H9 (cell line): ENCODE results near the gene LMO3. TPM values are rescaled to one million over a fixed set of nuclear protein-coding genes. Genes with fewer than 3 reads are reported as not detected.

ENCODE experiments used
- DNase-seq: peaks from one replicate; pipeline ENCODE4 v3.0.0-alpha.2; 2017
- H2AFZ ChIP-seq: one replicate; pipeline ENCODE4 v1.6.1; 2013; ENCODE audit warnings: mild to moderate bottlenecking, low read length, control low read depth, moderate library complexity
- H2AK5ac ChIP-seq: 2 replicates; pipeline ENCODE4 v1.6.1; 2013; ENCODE audit warnings: low read length, control low read depth, mixed read lengths; ENCODE audit not compliant: insufficient read length
- H2BK120ac ChIP-seq: one replicate; pipeline ENCODE4 v1.6.1; 2013; ENCODE audit warnings: low read depth, mild to moderate bottlenecking, low read length, control low read depth, inconsistent platforms; ENCODE audit not compliant: poor library complexity, severe bottlenecking
- H2BK12ac ChIP-seq: 2 replicates; pipeline ENCODE4 v1.6.1; 2013; ENCODE audit warnings: low read length, control low read depth, mixed read lengths, low read depth; ENCODE audit not compliant: insufficient read length
- H2BK15ac ChIP-seq: 2 replicates; pipeline ENCODE4 v1.6.1; 2013; ENCODE audit warnings: low read depth, low read length, control low read depth
- H2BK20ac ChIP-seq: one replicate; pipeline ENCODE4 v1.6.1; 2013; ENCODE audit warnings: low read depth, mild to moderate bottlenecking, low read length, control low read depth, inconsistent platforms; ENCODE audit not compliant: poor library complexity, severe bottlenecking
- H2BK5ac ChIP-seq: 2 replicates; pipeline ENCODE4 v1.6.1; 2013; ENCODE audit warnings: low read length, control low read depth, mixed read lengths; ENCODE audit not compliant: insufficient read length
- H3K14ac ChIP-seq: 2 replicates; pipeline ENCODE4 v1.6.1; 2013; ENCODE audit warnings: low read length, control low read depth; ENCODE audit not compliant: insufficient read depth
- H3K18ac ChIP-seq: 2 replicates; pipeline ENCODE4 v1.6.1; 2013; ENCODE audit warnings: low read depth, mild to moderate bottlenecking, mixed read lengths, low read length, control low read depth; ENCODE audit not compliant: insufficient read length
- H3K23ac ChIP-seq: 2 replicates; pipeline ENCODE4 v1.6.1; 2013; ENCODE audit warnings: low read length, control low read depth, mixed read lengths, low read depth; ENCODE audit not compliant: insufficient read length
- H3K23me2 ChIP-seq: 2 replicates; pipeline ENCODE4 v1.6.1; 2013; ENCODE audit warnings: low read depth, mild to moderate bottlenecking, mixed read lengths, low read length, control low read depth; ENCODE audit not compliant: insufficient read length, poor library complexity, severe bottlenecking
- H3K27ac ChIP-seq: 2 replicates; pipeline ENCODE4 v1.5.1; 2013; ENCODE audit warnings: low read length, control low read depth, mixed read lengths, low read depth; ENCODE audit not compliant: insufficient read length
- H3K27me3 ChIP-seq: 2 replicates; pipeline ENCODE4 v1.6.1; 2013; ENCODE audit warnings: low read length, control low read depth, inconsistent platforms; ENCODE audit not compliant: insufficient read depth
- H3K4ac ChIP-seq: 2 replicates; pipeline ENCODE4 v1.6.1; 2013; ENCODE audit warnings: low read depth, mild to moderate bottlenecking, control low read depth, inconsistent platforms, low read length, moderate library complexity
- H3K4me1 ChIP-seq: 2 replicates; pipeline ENCODE4 v1.6.1; 2013; ENCODE audit warnings: low read length, control low read depth, inconsistent platforms; ENCODE audit not compliant: insufficient read depth
- H3K4me2 ChIP-seq: 2 replicates; pipeline ENCODE4 v1.6.1; 2013; ENCODE audit warnings: low read length, control low read depth, mixed read lengths; ENCODE audit not compliant: insufficient read length, insufficient read depth
- H3K56ac ChIP-seq: 2 replicates; pipeline ENCODE4 v1.6.1; 2013; ENCODE audit warnings: low read depth, mild to moderate bottlenecking, mixed read lengths, low read length, control low read depth; ENCODE audit not compliant: insufficient read length
- H3K79me1 ChIP-seq: 2 replicates; pipeline ENCODE4 v1.6.1; 2013; ENCODE audit warnings: low read depth, mild to moderate bottlenecking, moderate library complexity, low read length, control low read depth, inconsistent platforms; ENCODE audit not compliant: insufficient read depth, poor library complexity, severe bottlenecking
- H3K79me2 ChIP-seq: 2 replicates; pipeline ENCODE4 v1.6.1; 2013; ENCODE audit warnings: low read length, control low read depth, inconsistent platforms; ENCODE audit not compliant: insufficient read depth
- H3K9ac ChIP-seq: 2 replicates; pipeline ENCODE4 v1.6.1; 2013; ENCODE audit warnings: low read length, control low read depth, mixed read lengths; ENCODE audit not compliant: insufficient read length; ENCODE audit errors: extremely low read depth
- H3K9me3 ChIP-seq: one replicate; pipeline ENCODE4 v1.6.1; 2013; ENCODE audit warnings: low read depth, low read length, inconsistent platforms; ENCODE audit not compliant: control insufficient read depth
- H3T11ph ChIP-seq: one replicate; pipeline ENCODE4 v1.6.1; 2013; ENCODE audit warnings: mild to moderate bottlenecking, low read length, control low read depth, inconsistent platforms
- H4K20me1 ChIP-seq: one replicate; pipeline ENCODE4 v1.6.1; 2013; ENCODE audit not compliant: control insufficient read depth, insufficient read length, insufficient read depth
- H4K5ac ChIP-seq: 2 replicates; pipeline ENCODE4 v1.6.1; 2013; ENCODE audit warnings: low read depth, mild to moderate bottlenecking, mixed read lengths, low read length, control low read depth; ENCODE audit not compliant: insufficient read length
- H4K8ac ChIP-seq: replicated peaks from 2 replicates; pipeline ENCODE4 v1.6.1; 2013; ENCODE audit warnings: low read length, control low read depth, mixed read lengths, low read depth; ENCODE audit not compliant: insufficient read length
- H4K91ac ChIP-seq: 2 replicates; pipeline ENCODE4 v1.6.1; 2013; ENCODE audit warnings: low read depth, mild to moderate bottlenecking, moderate library complexity, mixed read lengths, low read length, control low read depth; ENCODE audit not compliant: insufficient read length
- H3K27ac Mint-ChIP-seq, 3 experiments: 2 replicates in 2 of 3; 3 replicates in 1 of 3; pipeline ENCODE4 v1.8.0; 2020 to 2021; ENCODE audit warnings: mixed read lengths in 3 of 3, mild to moderate bottlenecking in 1 of 3, moderate library complexity in 1 of 3
- H3K27me3 Mint-ChIP-seq: 2 replicates; pipeline ENCODE4 v1.8.0; 2021; ENCODE audit warnings: low read depth, mild to moderate bottlenecking, moderate library complexity, mixed read lengths
- H3K36me3 Mint-ChIP-seq, 3 experiments: 2 replicates in 2 of 3; 3 replicates in 1 of 3; pipeline ENCODE4 v1.8.0; 2020 to 2021; ENCODE audit warnings: low read depth in 3 of 3, mixed read lengths in 3 of 3; ENCODE audit not compliant: insufficient read depth in 1 of 3
- H3K4me1 Mint-ChIP-seq, 2 experiments: 2 replicates each; pipeline ENCODE4 v1.8.0; 2020; ENCODE audit warnings: mixed read lengths in 2 of 2
- H3K4me3 Mint-ChIP-seq, 2 experiments: 2 replicates in 1 of 2; 3 replicates in 1 of 2; pipeline ENCODE4 v1.8.0; 2020 to 2021; ENCODE audit warnings: mild to moderate bottlenecking in 2 of 2, mixed read lengths in 2 of 2, moderate library complexity in 1 of 2
- H3K9me3 Mint-ChIP-seq, 2 experiments: 2 replicates in 1 of 2; 3 replicates in 1 of 2; pipeline ENCODE4 v1.8.0; 2020; ENCODE audit warnings: mild to moderate bottlenecking in 2 of 2, mixed read lengths in 2 of 2, moderate library complexity in 1 of 2
- WGBS: extraction: QIAGEN DNeasy Blood & Tissue Kit; methylation state at CpG from one replicate; pipeline ENCODE4 v1.1.7; 2013; ENCODE audit warnings: missing lambda C conversion rate, low lambda C conversion rate, mixed read lengths; ENCODE audit not compliant: insufficient read length; ENCODE audit errors: extremely low coverage; 5-methylcytosine and 5-hydroxymethylcytosine counted together
- total RNA-seq: library from RNA; stranded (reverse); gene quantifications from 2 replicates; pipeline ENCODE4 v1.2.1, GENCODE V29; 2021
- TF ChIP-seq, protein P1 (sequence below): fragments of 200-600 bp; sonication (generic); conservative IDR thresholded peaks from 3 replicates; pipeline ENCODE4 v1.8.0; 2021; ENCODE audit warnings: antibody characterized with exemption, mild to moderate bottlenecking

LMO3 gene
- total RNA-seq, 1 experiment from 2014 or later, result not detected

DNA sequence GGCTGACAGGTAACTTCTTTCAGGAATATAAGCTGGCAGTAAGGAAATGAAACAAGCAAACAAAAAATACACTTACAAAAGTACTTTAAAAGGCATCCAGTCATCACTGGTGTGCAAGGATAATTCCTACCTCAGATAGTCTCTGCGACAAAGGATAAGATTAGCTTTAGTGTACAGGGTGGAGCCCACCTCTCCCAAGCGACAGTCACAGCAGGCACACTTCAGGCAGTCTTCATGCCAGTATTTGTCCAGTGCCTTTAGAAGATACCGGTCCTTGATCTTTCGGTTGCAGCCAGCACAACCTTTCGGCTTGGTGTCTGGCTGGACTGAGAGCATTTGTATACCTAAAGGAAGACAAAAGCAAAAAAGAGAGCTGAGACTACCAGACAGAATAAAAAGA, 5.4 kb downstream of the LMO3 start:
- Mint-ChIP-seq H3K4me3 (no peak overlapping the region), H3K9me3 (no peaks in the 10 kb centered on the region), H3K27ac (no peak overlapping the region), H3K4me1 (peaks cover 22 to 34% of the 10 kb centered on the region in 2 experiments), H3K36me3 (no peaks in the 10 kb centered on the region; a peak in 1 of 7 replicates), H3K27me3 (peaks cover 32% of the 10 kb centered on the region)
- no peak overlapping the region for H2BK12ac ChIP-seq
- no peaks in the 10 kb centered on the region; the same call in 1 of the 2 replicates for H3K27me3 ChIP-seq
- H3K18ac ChIP-seq, result no peak overlapping the region
- no CpG with 5 or more reads among the region's 5 CpGs for WGBS
- H4K8ac ChIP-seq, result no peak overlapping the region
- no peaks in the 10 kb centered on the region; the same call in 1 of the 2 replicates for H3K4me1 ChIP-seq
- no peak overlapping the region for H2BK5ac ChIP-seq
- no peak overlapping the region for H2AK5ac ChIP-seq
- H3K4ac ChIP-seq, result no peak overlapping the region
- no peak overlapping the region for H2BK20ac ChIP-seq
- H3K79me2 ChIP-seq, result no peaks in the 10 kb centered on the region
- peaks cover 12% of the 10 kb centered on the region for H3K23me2 ChIP-seq
- H3K79me1 ChIP-seq, result no peaks in the 10 kb centered on the region
- no peak overlapping the region for H3K27ac ChIP-seq
- H4K20me1 ChIP-seq, result no peaks in the 10 kb centered on the region
- H3K9ac ChIP-seq, result no peak overlapping the region
- no peak overlapping the region for H3K56ac ChIP-seq
- no peak overlapping the region for H3K14ac ChIP-seq
- no peaks in the 10 kb centered on the region for H3K9me3 ChIP-seq
- H3K4me2 ChIP-seq, result no peak overlapping the region
- H2BK15ac ChIP-seq, result no peak overlapping the region
- TF ChIP-seq, protein P1, sequence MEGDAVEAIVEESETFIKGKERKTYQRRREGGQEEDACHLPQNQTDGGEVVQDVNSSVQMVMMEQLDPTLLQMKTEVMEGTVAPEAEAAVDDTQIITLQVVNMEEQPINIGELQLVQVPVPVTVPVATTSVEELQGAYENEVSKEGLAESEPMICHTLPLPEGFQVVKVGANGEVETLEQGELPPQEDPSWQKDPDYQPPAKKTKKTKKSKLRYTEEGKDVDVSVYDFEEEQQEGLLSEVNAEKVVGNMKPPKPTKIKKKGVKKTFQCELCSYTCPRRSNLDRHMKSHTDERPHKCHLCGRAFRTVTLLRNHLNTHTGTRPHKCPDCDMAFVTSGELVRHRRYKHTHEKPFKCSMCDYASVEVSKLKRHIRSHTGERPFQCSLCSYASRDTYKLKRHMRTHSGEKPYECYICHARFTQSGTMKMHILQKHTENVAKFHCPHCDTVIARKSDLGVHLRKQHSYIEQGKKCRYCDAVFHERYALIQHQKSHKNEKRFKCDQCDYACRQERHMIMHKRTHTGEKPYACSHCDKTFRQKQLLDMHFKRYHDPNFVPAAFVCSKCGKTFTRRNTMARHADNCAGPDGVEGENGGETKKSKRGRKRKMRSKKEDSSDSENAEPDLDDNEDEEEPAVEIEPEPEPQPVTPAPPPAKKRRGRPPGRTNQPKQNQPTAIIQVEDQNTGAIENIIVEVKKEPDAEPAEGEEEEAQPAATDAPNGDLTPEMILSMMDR, result no peak
- no peak overlapping the region for H4K91ac ChIP-seq
- peak overlapping the region; percentile 31 for H3K23ac ChIP-seq
- no peak overlapping the region for H2BK120ac ChIP-seq
- DNase-seq, result no peak
- H2AFZ ChIP-seq, result no peak overlapping the region
- no peak overlapping the region for H4K5ac ChIP-seq
- no peak overlapping the region for H3T11ph ChIP-seq
